COLO668 (cell line): Measurements from ENCODE around the gene UQCR11.
"Not testable (repeated sequence)": the region's sequence is repeated elsewhere in the genome, so short reads cannot be mapped to it uniquely, and the experiment has no call there.

Experiments used
- DNase-seq: peaks from one replicate; lab custom pipeline; 2025; ENCODE audit not compliant: unreplicated experiment; lab: John Stamatoyannopoulos, UW

The UQCR11 gene

DNA sequence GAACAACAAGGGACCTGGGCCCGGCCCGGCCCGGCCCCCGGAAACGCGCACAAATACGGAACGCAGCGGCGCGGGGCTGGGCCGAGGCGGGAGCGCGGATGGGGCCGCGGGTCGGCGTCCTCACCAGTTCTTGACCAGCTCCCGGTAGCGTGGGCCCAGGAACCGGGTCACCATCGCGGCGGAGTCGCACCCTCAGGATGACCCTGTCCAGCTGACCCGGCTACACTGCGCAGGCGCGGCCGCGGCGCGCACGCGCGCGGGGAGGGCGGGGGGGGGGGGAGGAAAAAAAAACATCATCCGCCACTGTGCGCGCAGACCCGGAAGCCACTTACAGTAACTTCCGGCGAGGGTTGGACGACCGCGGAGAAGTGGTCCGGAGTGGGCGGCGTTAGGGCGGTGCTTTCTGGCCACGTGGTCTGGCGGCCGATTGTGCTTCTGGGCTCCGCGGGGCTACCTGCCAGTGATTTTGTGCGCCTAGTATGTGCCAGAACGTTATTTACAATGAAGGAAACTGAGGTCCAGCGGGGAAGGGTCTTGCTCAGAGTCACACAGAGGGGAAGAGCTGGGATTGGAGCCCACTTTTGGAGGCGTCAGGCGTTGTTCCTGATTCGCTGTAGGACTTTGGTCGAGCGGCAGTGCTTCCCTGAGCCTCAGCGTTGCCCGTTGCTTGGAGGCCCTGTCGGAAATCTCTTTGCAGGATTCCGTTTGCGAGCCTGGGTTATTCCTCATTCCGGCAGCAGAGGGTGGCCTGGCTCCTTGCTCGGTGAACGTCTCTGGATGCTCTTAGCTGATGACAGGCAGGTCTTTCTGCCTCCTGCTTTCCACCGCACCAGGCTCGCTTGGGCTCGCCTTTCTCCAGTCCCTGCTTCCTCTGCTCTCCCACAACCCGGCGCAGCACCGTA is at the start of gene UQCR11:
Gene UQCR11 (minus strand): TSS at position 227 of the 902 bp plus-strand sequence. CDS start 53 bp downstream, at position 174.
- peak; percentile 94 for DNase-seq

DNA sequence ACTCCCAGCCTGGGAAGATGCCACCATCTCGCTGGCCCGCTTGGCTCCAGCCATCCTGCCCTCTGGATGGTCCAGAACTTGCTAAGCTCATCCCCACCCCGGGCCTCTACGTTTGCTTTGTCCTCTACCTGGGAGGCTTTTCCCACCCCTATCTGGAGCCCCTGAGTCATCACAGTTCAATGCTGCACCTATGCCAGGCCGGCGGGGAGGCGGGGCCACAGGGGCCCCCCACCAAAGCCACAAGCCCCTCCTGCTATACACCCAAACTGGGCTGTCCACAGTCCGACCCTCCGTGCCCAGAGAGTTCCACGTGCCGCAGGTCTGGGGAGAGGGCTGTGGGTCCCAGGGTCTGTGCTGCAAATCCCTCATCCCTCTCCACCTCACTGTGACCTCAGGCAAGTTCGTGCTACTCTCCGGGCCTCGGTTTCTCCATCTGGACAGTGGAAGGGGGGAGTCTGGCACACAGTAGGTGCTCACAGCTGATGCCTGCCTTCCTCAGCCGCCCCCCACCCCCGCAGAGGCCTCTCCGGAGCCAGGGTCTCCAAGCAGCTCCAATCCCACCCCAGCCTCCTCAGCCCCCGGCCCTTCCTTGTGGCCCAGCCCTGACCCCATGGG is 49.0 kb upstream of the UQCR11 start:
- no peak for DNase-seq

DNA sequence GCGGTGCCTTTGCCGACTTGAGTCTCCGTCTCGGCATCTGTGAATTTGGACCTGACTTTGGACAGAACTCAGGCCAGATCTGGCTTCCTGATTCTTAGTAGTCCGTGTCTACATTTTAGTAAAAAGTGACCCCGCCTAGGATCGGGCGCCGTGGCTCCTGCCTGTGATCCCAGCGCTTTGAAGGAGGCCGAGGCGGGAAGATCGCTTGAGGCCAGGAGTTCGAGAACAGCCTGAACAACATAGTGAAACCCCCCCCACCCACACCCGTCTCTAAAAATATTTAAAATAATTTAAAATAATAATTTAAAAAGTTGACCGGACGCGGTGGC is 48.0 kb upstream of the UQCR11 start:
- DNase-seq, result no peak

DNA sequence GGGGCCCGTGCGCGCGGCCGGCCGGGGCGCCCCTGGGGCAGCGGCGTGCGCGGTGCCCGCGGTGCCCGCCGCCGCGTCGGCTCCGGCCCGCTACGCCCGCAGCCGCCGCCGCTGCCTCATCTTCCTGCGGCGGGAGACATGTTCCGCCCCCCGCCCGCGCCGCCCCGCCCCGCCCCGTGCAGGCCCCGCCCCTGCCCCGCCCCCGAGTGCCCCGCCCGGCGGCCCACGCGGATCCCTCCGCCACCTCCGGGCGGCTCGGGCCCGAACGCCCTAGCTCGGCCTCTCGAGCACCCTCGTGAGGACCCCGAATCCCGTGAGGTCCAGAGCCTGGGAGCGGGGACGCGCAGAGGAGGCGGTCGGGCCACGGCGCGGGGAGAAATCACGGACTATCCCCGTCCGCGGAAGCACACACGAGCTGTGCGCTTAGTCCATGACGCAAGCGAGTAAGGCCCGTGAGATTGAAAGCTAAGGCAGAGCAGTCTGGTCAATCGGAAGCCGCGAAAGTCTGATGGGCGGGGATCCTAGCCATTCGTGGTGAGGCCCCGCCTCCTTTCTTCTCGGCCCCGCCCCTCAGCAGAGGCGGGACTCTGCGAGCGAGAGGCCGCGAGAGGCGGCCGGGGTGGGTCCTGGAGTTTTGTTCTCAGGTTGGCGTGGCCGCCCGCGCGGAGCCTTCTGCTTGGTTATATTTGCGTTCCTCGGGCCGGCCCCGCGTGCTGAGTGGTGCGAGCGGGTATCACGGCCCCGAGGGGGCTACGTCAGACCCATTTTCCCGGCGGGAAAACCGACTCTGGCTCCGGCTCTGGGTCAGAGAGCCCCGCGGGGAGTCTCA is 47.4 kb upstream of the UQCR11 start, which contains the start of gene TCF3:
Gene TCF3 (minus strand): TSS at position 145 of the 829 bp plus-strand sequence. CDS start 2,367 bp downstream, outside the sequence.
- DNase-seq, result peak; percentile 99

DNA sequence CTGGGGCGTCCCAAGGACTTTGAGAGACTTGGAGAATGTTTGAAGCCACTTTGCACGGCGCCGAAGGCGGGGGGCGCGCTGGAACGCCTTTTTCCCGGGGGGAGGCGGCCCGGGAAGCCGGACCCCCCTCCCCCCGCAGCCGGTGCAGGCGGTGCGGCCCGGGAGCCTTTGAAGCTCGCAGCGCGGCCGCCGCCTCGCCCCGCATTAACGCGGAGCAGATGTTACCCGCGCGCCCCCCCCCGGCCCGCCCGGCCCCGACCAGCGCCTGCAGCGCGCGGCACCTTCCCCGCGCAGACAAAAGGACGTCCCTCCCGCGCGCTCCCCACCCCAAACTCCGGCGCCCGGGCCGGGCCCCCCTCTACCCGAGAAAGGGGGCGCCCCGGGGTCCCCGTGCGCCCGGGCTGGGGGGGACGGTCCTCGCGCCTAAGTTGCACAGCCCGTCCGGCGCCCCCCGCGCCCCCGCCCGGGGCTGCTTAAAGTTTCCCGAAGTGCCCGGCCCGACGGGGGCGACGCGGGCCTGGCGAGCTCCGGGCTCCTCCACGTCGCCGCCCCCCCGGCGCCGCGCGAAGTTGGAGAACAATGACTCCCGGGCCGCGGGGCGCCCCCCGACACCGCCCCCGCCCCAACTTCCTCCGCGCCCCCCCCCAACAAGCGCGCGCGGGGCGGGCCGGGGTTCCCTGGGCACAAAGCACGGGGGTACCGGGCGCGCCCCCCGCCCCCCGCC is 46.5 kb upstream of the UQCR11 start:
- DNase-seq, result peak; percentile 49

DNA sequence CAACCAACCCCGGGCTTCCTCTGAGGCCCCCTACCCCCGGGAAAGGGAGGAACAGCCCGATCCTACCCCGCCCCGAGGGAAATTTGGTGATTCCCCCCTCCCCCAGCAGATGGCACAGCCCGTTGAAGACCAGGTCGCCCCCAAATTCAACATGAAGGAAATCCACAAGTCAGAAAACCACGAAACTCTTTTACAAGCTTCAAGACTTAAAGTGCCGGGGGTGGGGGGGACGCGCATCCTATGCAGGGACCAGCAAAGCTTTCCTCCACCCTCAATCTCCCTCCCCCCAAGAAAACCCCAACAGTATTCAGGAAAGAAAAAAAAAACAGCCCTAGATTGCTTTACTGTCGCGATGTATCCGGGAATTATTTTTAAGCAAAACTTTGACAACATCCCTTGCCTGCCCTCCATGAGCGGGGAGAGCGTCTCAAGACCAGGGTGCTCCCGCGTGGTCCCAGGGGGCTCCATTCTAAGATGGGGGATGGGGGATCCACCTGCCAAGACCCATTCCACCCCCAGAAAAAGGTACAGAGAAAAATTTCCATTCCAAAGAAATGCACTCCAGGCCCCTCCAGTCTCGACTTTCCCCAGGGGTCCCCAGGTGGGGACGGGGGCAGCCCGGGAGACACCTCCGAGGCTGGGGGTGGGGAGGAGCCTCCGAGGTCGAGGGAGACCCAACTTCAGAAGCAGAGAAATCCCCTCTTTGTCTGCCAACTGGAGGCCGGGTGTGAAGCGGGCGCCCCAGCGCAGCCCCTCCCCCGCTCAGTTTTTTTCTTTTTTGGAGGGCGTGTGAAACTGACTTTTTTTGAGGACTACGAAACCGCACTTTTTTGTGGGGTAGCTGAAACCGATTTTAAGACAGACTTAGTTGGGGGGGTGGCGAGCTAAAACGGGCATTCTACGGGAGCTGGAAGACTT is 45.6 kb upstream of the UQCR11 start:
- no peak for DNase-seq

DNA sequence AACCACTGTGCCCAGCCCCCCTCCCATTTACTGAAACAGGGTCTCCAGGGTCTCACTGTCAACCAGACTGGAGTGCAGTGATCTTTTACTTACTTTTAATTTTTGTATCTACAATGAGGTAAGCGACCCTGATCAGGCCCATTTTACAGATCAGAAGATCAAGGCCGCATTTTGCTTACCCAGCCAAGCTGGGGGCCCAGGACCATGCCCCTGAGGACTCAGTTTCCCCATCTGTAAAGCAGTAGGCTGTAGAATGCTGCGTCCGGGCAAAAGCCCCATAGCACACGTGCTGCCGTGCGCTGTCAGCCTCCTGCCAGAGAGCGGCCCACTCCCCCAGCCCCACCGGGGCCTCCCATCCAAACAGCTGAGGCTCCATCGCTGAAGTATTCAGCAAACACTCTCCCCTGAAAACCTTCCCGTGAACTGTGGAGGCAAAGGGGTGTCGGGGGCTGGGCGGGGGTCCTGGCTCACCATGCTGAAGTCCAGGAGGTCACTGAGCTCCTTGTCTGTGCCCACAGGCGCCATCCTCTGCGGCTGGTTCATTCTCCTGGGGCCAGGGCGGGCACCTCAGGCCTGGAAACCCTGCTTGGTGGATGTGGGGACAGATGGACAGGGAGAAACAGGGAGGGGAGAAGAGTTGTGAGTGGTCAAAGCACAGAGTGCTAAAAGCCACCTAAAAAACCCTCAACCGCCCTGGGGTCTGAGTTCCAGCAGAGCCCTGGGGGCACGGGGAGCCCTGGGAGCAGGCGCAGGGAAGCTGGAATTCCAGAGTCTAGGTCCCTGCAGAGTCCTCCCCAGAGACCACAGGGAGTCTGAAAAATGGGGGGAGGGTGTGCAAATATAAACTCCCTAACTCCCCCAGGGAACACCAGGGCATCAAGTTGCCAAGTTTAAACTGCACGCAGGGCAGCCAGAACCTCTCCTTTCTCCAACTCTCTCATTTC is 44.7 kb upstream of the UQCR11 start:
- DNase-seq, result no peak

DNA sequence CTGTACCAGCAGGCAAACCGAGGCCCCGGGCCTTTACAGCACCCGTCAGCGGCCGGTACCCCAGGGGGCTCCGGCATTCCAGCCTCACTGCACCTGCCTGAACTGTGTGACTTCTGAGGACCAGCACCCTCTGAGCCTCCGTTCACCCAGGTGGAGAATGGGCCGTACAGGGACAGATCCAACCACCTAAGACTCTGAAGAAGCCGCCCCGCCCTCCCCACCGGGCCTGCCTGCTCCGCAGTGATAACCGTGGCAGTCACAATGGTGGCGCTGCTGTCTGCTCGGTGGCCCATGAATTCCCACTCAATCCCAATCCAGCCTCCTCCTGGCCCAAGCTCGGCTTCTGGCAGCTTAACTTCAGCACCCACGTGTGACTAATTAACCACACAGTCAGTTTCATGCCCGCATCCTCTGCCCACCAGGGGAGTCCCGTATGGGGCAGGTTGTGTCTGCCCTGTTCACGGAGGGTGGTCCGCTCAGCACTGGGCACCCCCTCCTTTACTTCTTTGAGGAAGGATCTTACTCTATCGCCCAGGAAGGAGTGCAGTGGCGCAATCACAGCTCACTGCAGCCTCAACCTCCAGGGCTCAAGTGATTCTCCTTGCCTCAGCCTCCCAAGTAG is 43.8 kb upstream of the UQCR11 start:
- no peak for DNase-seq

DNA sequence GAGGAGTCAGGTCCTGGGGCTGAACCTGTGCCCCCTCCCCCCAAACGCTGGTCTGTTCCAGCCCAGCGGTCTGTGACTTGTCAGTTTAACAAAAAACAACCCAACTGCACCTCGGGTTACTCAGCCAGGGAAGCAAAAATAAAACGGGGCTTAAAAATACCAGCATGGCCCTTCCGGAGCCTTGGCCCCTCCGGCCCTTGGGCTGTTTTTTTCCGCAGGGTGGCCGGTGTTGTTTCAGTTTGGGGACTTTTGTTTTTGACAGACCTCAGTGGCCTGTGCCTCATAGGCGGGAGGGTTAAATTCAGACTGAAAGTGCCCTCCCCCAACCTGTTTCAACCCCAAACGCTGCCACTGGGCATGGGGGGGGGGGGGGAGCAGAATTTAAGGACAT is 43.2 kb upstream of the UQCR11 start:
- DNase-seq, result no peak

DNA sequence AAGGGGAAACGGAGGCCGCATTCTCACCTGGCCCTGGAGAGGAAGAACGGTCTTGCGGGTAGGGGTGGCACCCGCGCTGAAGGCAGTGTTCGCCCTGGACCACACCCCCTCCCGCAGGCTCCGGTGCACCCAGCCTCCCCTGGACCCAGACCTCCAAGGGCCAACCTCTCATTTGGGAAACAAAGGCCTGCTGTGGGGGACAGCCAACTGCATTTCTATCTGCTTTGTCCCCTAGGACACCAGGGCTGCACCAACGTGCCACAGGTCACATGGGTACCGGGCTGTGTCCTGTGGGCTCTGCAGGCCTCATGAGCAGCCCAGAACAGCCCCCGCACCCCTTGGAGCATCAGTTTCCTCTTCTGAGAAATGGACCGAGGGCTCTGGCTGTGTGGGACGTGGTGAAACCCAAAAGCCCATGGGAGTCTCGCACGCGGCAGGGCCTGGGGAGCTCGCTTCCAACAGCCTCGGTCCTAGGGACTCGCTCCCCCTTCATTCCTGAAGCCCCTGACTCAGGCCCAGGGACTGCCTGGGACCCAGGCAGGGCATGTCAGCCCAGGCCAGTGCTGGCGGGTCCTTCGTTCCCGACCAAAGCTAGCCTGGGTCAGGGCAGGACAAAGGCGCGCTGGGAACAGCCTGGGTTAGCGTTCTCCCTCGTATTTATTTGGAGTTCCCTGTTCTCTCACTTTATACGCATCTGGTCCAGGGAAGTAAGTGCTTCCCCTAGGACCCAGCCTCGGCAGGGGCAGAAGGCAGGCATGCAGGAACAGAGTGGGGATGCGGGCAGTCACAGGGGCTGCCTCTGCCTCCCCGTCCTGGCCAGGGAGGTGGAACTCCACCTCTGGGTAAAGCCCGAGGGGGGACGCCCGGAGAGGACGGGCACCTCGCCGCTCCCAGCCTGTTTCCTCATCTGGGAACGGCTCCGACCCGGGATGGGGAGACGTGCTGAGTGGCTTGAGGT is 42.5 kb upstream of the UQCR11 start:
- no peak for DNase-seq

DNA sequence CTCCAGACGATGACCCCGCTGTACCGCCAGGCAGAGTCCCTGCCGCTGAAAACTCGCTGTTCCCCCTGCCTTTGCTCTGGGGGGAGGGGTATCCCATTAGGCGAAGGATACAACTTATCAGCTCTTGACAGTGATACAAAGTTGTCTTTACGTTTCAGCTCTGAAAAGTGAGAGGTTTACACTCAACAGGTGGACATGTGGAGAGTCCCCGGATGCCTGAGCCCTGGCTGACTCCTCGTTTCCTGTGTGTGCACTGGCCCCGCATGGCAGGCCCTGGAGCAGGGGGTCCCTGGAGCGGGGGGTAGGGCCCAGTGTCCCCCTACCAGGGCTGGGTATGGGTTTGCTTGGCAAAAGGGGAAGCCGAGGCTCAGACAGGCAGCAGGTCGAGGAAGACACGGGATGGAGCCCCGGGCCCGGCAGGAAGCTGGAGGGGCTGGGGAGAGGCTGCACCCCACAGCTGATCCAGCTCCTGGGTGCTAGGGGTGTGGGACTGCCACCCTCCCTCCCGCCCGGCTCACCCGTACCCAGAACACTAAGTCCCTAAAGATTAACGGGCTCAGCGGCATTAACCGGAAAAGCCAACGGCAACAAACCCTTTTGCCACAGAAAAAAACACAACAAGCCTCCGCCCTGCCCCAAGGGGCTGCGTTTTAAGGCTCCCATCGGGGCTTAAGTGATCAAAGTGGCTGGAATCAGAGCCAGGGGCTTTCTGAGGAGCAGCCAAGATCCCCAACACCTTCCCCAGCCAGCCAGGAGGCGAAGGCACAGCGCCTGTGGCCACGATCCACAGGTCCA is 41.6 kb upstream of the UQCR11 start:
- no peak for DNase-seq

DNA sequence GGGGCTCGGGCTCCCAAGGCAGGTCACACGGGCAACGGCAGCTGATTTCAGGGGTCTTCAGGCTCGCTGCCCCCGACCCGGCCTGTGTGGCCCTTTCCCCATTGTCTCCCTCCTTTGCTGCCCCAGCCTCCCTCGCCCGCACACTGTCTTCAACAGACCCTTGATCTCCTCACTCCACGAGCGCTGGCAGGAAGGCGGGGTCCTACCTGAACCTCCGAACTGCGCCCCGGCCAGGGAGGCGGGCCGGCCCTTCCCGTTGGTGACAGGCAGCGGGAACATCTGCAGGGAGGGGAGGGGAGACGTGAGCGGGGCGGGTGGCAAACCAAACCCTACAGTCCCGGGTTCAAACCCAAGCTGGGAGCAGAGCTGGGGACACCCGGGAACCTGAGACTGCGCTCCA is 40.9 kb upstream of the UQCR11 start:
- no peak for DNase-seq

DNA sequence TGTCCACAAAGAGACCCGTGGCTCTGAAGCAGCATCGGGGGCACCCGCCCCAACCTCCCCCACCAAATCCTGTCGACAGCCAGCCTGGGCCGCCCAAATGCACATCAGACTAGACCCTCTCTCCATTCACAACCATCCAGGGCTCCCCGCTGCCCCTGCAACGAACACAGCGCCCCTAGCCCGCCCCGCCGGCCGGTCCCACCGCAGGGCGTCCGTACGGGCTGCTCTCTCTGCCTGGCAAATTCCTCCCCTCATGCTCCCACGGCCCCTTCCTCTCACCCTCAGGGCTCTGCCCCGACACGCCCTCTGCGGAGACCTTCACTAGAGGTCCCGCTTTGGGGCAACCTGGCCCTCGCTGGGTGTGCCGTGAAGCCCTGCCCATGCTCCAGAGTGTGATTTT is 40.0 kb upstream of the UQCR11 start:
- DNase-seq, result no peak

DNA sequence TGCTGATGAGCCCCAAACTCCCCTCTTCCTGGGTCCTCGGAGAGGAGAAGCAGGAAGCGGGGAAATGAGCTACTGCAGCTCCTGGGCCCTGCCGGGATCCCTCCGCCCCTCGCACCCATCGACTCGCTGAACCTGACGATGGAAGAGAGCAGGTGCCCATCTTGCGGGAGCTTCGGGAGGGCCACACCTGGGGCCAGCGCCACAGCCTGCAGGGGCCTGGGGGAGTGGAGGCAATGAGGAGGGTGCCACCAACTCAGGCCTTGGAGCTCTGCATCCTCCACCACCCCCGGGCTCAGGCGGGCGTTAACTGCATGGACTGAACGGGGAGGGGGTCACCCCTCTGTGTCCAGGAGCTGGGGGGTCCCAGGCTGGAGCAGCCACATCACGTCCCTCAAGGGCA is 38.8 kb upstream of the UQCR11 start:
- no peak for DNase-seq

DNA sequence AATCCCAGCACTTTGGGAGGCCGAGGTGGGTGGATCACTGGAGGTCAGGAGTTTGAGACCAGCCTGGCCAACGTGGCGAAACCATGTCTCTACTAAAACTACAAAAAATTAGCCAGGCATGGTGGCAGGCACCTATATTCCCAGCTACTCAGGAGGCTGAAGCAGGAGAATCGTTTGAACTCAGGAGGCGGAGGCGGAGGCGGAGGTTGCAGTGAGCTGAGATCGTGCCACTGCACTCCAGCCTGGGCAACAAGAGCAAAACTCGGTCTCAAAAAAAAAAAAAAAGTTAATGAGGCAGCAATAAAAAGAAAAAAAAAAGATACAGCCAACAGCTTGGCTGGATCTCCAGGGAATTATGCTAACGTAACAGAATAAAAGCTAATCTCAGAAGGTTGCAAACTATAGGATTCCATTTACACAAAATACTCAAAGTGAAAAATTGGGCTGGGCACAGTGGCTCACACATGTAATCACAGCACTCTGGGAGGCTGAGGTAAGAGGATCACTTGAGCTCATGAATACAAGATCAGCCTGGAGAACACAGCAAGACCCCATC is 35.7 kb upstream of the UQCR11 start:
- DNase-seq, result not testable (repeated sequence)
